HG02588 (cell line): ENCODE results near the gene LBH.

Source experiments
- ATAC-seq: cut with Tn5 transposase; IDR thresholded peaks from one replicate; pipeline ENCODE4 v1.9.1; 2021; ENCODE audit warnings: mild to moderate bottlenecking, moderate library complexity; ENCODE audit not compliant: unreplicated experiment

LBH gene

DNA sequence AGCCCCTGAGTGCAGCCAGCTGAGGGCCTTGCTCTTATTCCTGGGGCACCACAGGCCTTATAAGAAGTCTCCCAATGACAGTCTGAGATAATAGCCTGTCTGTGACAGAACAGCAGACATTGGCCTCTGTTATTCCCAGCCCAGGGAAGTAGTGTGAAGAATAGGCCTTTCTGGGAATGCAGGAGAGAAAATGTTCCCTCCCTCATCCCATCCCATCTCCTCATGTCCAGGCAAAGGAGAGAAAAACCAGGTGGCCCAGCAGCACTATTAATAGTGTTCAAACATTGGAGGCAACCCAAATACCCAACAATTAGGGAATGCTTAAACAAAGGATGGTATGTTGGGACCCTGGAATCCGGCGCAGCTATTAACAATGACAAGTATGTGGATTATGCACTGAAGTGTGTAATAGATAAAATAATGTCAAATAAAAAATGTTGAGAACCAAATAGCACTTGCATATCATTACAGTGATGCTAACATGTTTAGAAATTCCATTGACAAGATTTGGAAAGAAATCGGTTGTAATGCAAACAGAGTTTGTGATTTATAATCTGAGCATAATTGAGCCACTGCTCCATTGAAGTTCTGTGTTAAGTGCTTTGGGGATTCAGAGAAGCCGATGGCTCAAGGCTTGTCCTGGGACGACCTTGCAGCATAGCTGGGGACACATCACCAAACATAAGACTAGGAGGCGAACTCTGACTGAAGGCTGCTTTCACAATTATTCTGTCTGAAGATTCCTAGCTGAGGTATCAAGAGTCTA lies 69.3 kb downstream of the LBH start:
- ATAC-seq = no peak

DNA sequence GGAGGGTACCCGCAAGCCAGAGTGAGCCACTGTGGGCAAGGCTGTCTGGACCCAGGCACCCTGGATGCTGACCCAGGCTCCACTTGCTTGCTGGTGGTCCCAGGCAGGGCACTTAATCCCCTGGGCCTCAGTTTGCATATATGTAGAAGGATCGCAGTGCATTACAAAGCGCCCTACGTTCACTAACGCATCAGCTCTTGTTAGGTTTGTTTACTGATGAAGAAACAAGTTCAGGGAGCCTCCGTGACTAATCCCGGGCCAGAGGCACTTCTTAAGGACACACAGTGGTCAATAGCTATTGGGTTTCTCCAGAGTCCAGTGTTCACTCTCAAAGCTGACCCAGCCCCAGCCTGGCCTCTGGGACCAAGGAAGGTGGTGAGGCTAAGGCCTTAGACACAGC lies 70.2 kb downstream of the LBH start:
- ATAC-seq = no peak

DNA sequence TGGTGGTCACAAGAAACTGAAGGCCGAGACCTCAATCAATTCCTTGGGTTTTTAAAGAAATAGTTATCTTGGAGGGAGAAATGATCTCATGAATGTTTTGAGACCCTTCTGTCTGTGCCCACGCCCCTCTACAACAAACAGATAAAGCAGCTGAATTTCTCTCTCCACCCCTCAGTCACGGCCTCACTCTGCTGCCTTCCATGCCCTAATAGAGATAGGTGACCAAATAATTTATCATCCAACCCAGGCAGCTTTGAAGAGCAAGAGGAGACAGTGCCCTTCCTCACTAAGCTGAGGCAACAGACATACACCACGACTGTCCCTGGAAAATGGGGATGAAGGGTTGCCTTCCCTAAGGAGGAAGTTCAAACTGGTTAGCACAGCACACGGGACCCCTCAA lies 71.2 kb downstream of the LBH start:
- ATAC-seq = no peak

DNA sequence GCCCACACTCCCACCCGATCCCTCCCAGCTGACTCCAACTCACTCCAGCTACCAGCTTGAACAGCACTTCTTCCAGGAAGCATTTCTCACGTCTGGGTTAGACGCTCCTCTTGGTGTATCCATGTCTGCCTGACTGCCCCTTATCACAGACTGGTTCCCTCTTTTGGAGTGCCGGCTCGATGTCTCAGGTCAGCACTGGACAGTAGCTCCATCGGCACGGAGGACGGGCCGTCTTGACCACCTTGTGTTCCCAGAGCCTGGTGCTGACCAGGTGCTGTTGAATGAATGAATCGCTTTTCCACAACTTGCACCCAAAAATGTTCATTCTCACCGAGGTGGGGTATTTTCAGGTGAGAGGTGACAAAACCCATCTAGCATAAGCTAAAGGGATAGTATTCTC lies 71.8 kb downstream of the LBH start:
- no peak for ATAC-seq

DNA sequence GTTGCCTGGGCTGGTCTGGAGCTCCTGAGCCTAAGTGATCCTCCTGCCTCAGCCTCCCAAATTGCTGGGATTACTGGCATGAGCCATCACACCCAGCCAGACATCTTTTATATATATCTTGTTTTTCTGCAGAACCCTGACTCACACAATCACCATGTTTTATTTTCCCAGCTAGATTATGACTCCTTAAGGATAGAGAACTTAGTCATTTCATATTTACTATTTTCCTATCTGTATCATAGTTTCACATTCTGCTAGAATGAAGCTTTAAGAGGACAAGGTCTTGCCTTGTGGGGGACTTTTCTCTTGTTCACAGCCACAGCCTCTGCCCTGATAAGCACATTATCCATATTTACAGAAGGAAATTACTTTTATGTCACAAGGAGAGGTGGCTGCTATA lies 73.9 kb downstream of the LBH start:
- ATAC-seq = no peak

DNA sequence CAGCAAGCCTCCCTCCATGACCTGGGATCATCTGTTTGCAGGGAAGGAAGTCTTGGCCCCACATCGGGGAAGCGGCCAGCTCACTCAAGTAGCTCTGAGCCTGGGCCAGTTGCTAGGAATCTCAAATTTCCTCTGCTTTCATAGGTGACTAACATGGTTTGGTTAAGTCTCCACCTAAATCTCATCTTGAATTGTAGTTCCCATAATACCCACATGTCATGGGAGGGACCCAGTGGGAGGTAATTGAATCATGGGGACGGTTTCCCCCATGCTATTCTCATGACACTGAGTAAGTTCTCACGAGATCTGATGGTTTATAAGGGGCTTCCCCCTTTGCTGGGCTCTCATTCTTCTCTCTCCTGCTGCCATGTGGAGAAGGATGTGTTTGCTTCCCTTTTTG lies 75.2 kb downstream of the LBH start:
- ATAC-seq = no peak

DNA sequence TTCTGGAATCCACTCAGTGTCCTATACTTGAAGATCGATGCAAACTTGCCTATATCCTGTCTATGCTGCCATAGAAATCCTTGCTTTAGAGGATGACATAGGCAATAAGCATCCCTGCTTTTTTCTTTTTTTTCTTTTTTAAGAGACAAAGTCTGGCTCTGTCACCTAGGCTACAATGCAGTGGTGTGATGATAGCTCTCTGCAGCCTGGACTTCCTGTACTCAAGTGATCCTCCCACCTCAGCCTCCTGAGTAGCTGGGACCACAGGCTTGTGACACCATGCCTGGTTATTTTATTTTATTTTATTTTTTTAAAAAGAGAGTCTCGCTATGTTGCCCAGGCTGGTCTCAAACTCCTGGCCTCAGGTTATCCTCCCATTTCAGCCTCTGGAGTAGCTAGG lies 76.9 kb downstream of the LBH start:
- no peak for ATAC-seq
